SK-N-DZ (cell line): ENCODE data around the gene HNRNPH2.

Experiments
- DNase-seq: peaks from one replicate; pipeline ENCODE4 v3.0.0-alpha.2; 2015; ENCODE audit warnings: low spot score

Gene HNRNPH2

DNA sequence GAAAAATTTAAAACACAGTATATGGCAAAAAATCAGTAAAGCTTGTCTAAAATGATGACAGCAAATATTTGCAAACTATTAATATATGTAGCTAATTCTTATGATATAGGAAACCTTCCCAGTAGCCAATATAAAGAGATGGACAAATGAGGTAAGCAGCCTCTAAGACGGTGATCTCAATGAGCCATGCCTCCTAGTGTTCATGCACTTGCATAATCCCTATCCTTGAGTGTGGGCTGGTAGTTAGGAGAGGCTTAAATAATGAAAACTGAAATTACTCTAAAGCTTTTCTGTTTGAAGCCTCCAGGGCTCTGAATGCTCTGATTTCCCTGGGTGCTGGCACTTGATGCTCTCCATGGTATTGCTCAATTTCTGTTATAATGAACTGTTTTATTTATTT is 52.6 kb downstream of the HNRNPH2 start:
- DNase-seq, result no peak

GRCh38 chrX:101462892-101463291 is 54.9 kb downstream of the HNRNPH2 start:
- DNase-seq, result peak; percentile 28
